Left cardiac atrium (tissue), 4 donors: Measurements from ENCODE around the gene MRPL19. TPM values are rescaled to one million over a fixed set of nuclear protein-coding genes. Genes with fewer than 3 reads are reported as not detected.
"Not testable (repeated sequence)": the region's sequence is repeated elsewhere in the genome, so short reads cannot be mapped to it uniquely, and the experiment has no call there.

Experiments
- ATAC-seq, 2 donors: fragments of 200-7000 bp; cut with Tn5 transposase; one replicate each; pipeline ENCODE4 v1.9.1; 2020; ENCODE audit warnings: mild to moderate bottlenecking in 2 of 2, moderate library complexity in 2 of 2
- DNase-seq: peaks from one replicate; pipeline ENCODE4 v3.0.0-alpha.2; 2020
- intact Hi-C, 2 donors: fragments of 100-400 bp; cut with DNase I; formaldehyde crosslinking; loops; one replicate each; pipeline versions ENCODE4 v1.14.1 to v1.15.1; 2022 to 2023
- total RNA-seq, 2 donors: library from RNA; stranded (reverse); fragmentation: NEBNext Ultra II Directional; extraction: Animal tissue kit (Norgen Biotek cat#: 25700); gene quantifications; one replicate each; pipeline ENCODE4 v1.2.1, GENCODE V29; 2021
- donor health status: DM: no; HTN: yes; CAD: no.
- donor health status: DM: no; HTN: yes; CAD: no; lungs with severe emphysema.
- donor health status: DM: yes; HTN: yes; CAD: no.
- donor health status: Dilated cardiomyopathy.

Gene MRPL19
- total RNA-seq, 2 donors from 2014 or later = 40.4 to 46.1 TPM

DNA sequence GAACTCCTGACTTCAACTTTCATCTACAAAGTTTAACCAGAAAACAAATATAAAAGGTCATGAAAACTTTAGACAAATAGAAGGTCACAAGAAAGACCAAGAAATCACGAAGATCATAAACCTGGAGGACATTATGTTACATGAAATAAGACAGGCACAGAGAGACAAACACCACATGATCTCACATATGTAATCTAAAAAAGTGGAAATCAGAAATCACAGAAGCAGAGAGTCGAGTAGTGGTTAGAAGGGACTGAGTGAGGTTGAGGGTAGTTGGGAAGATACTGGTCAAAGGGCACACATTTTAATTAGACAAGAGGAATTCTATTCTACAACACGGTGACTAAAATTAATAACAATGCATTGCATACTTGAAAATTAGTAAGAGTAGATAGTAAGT, 62.7 kb downstream of the MRPL19 start:
- intact Hi-C loops = no loop called here
- no peak for DNase-seq
- ATAC-seq = no peak

DNA sequence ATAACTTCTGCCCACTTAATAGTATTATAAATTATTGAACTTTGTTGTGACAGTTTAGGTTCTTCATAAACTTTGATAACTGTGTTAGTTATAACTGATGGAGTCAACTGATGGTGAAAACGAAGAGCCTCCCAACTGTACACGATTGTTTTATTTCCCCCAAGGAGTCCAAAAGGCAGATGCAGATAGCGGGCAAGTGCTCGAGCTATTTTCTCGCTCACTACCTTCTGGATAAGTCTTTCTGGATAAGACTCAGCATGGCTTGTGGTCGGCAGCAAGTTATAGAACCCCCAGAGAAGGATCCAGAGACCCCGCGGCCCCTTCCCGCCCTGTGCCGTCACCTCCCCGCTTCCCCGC, 63.6 kb downstream of the MRPL19 start:
- intact Hi-C loops = no loop called here
- no peak for ATAC-seq
- no peak for DNase-seq

DNA sequence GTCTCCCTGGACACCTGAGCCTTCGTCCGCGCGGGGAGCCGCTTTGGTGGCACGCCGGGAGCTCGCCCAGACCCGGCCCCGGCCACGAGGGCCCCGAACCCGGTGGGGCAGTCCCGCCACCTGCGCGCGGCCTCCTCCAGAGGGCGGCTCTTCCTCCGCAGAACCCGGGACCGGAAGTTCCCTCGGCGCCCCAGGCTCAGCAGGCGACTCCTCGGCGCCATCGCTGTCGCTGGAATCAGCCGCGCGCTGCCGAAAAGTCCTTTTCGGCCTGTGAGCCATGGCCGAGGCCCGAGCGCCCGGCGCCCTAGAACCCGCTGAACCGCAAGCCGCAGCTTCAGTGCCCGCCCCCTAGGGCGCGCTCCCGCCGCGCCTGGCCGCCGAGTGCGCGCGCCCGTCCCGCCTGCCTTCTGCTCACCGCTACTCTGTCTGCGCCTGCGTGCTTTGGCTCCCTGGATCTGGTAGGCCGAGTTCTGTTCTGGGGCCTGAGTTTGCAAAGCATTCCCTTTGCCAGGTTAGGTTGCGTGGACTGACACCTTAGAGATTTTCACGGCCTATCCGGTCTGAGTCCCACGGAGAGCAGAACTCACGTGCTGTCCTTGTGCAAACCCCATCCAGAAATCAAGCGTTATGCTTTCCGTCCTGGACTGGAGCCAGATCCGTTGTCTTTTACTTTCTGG, 64.1 kb downstream of the MRPL19 start, which contains the start of gene GCFC2:
Gene GCFC2, minus strand, starts transcription at position 339 of the 677 bp plus-strand sequence. Its CDS starts 60 bp downstream, at position 279.
- peak; percentile 93 for DNase-seq
- ATAC-seq = peak; percentile 98 to 99
- intact Hi-C loops = no loop called here

DNA sequence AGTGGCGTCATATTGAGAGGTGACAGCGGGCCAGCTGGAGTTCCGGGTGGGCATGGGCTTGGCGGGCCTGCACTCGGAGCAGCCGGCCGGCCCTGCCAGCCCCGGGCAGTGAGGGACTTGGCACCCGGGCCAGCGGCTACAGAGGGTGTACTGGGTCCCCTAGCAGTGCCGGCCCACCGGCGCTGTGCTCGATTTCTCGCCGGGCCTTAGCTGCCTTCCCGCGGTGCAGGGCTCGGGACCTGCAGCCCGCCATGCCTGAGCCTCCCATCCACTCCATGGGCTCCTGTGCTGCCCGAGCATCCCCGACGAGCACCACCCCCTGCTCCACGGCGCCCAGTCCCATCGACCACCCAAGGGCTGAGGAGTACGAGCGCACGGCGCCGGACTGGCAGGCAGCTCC, 65.0 kb downstream of the MRPL19 start:
- ATAC-seq, intact Hi-C loops: not testable (repeated sequence)
- DNase-seq = peak; percentile 29

DNA sequence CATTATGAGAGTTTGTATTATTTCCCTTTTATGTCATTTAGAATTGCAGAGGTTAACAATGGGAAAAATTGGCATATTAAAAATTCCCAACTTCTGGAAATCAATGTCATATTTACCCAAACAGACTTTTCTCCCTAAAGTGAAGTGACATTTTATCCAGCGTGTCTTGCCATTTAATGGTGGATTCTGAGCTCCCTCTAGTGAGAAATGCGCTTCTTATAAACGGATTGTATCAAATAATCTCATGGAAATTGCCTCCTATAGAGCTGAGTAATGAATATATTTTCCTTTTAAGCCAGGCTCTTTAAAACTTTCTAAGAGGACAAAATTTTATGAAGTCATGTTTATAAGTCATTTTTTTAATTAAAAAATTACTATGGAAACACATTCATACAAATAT, 69.8 kb downstream of the MRPL19 start:
- no peak for ATAC-seq
- no peak for DNase-seq
- intact Hi-C loops = no loop called here

DNA sequence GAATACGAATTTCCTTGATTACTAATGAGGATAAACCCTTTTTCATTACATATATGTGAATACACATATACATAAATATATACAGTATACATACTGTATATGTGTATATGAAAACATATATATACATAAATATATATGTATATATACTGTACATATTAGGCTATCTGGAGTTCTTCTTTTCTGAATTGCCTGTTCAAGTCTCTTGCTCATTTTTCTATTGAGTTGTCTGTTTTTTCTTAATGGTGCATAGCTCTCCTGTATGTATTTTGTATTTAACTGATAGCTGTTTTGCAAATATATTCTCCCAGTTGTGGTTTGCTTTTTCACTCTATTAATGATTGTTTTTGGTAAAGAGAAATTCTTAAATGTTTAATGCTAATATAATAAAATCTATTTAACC, 73.0 kb downstream of the MRPL19 start:
- no peak for DNase-seq
- intact Hi-C loops = no loop called here
- no peak for ATAC-seq

DNA sequence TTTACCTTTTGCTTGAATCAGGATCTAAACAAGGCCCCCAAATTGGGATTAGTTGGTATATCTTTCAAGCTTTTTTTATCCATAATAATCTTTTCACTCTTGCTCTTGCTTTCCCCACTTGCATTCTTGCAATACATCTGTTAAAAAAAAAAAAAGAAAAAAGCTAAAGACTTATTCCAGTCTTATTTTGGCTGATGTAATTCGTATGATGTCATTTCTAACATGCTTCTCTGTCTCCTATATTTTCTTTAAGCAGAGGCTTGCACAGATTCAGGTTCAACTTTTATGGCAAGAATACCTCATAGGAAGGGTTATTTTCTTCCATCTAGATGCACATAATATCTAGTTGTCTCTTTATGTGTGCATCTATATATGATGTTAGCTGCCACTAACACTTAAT, 73.9 kb downstream of the MRPL19 start:
- ATAC-seq (no peak), DNase-seq (no peak)
- intact Hi-C loops = no loop called here

DNA sequence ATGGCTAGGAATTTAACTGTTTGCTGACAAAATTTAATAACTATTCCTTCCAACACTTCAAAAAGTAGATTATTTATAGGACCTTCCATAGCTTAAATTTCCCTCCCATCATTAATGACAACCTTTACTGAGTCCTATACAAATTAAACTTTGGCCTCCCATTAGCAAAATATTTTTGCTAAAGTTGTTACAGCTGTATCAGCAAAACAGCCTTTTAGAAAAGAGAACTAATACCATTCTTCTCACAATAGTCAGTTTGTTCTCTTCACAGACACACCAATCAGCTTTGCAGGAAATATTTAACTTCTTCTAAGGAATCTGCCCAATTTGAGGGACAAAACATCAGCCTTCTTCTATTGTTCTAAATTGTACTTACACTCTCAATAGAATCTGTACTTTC, 76.1 kb downstream of the MRPL19 start:
- intact Hi-C loops = no loop called here
- ATAC-seq = no peak
- no peak for DNase-seq

DNA sequence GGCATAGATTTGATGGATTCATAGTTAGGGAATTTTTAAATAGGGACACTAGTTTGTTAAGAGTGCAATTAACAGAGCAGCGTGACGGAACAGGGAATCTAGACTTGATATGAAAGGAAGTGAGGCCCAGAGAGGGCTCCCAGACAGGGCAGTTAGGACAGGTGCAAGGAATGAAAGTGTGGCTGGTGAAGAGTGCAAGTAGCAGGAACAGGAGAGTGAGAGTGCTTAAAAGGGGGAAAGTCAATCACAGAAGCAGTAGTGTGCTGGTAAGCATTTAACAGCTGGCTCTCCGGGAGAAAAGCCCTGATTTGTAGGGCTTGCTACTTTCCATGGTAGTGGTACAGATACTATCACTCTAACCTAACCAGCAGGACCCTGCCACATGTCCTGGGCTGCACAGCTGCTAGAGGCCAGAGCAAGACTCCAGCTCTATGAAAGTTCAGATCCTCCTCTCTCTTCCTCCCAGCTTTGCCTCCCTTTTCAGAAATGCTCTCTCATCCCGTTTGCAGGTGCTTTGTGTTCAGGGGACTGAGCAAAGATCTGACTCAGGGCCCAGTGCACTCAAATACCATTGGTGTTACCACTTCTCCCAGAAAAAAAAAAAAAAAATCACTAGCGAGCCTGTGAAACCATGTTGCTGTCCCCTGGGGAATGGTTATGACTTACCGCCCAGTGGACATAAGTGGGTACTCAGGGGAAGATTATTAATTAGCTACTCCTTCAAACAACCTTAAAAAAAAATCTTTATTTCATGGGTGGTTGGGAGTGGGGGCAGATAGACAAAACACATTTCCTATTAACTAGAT, 82.2 kb downstream of the MRPL19 start:
- intact Hi-C loops = no loop called here
- no peak for ATAC-seq
- no peak for DNase-seq

DNA sequence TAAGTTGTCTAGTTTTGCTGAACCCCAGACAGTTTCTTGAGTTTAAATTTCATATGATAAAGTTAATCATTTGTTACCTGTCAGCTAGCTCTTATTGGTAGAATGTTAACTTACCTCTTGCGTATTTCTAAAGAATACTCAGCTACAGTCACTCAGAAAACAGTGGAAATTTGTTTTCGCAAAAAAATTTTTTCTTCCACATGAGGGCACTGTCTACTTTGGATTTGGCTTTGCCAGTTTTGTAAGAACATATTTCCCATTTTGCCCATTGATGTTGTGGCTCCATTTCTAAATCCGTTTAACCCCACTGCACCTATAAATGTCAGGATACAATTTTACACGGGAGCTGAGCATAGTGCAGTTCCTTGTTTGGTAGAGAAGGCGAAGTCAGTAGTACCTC, 83.3 kb downstream of the MRPL19 start:
- intact Hi-C loops = no loop called here
- no peak for DNase-seq
- no peak for ATAC-seq

DNA sequence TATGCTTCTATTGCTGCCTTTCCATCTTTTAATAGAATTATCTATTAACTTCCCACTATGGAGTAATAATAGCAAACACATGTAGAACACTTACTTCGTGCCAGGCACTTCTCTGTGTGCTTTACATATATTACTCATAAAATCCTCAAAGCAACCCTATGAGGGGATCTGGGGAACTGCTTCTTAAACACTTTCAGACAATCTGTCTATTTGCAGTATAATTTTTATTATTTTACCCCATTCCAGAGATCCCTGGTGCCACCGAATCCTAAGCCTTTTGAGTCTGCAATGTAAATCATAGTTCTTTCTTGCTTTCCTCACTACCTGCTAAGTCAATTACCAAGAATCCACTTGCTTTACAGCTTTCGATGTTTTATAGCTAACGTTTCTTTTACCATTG, 89.7 kb downstream of the MRPL19 start:
- intact Hi-C loops = no loop called here
- ATAC-seq (no peak), DNase-seq (no peak)

DNA sequence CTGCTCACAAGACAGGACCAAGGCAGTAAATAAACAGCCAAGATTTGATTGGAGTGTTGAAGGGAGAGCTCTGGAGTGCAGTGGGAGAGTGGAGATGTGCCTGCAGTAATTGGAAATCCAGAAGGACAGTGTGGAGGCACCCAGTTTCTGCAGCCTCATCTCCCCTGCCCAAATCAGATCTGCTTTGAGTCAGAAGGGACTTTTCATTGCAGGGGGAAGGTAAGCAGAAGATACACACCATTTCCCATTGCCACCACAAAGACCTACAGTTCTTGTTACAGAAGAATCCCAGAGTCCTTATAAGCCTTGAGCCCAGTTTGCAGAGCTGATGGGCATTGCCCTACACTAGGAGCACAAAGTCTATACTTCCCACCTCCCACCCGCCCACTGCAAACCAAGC, 91.4 kb downstream of the MRPL19 start:
- DNase-seq = no peak
- intact Hi-C loops = no loop called here
- ATAC-seq = no peak

Other genes with a start within 250 kb of the MRPL19 start
- under 1 TPM; 0.44 to 0.84 TPM for gene EVA1A, start 85.8 kb upstream of the MRPL19 start, total RNA-seq
- 10 to 100 TPM; 10.4 to 14.7 TPM for gene GCFC2, start 64.1 kb downstream of the MRPL19 start, total RNA-seq